Measurements from ENCODE around the gene ADAMTS17. TPM values are rescaled to one million over a fixed set of nuclear protein-coding genes. Genes with fewer than 3 reads are reported as not detected.

Gene ADAMTS17
- total and polyA plus RNA-seq, 9 of the 15 experiments (the other 6 are each of a cell fraction or from before 2014, with no cell fraction given), result 0.01 to 0.14 (median 0.07) TPM; not detected in 6

DNA sequence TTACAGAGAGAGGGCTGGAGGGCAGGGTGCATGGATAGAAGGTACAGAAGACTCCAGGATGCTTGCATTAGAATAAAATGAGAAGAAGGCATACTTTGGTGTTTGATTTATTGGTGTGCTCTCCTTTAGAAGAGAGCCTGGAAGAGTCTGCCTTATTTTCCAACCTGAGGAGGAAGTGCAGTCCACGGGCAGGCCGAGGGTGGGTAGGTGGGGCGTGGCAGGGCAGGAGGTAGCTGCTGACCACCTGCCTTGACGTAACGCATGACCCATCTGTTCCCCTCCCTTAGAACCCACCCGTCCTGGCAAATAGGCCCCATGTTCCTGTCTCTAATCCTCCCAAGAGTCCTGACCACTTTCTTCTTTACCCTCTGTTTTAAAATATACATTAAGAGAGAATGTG, 386.2 kb downstream of the ADAMTS17 start:
- no peak for FAIRE-seq
- WGBS (ENCODE audit: insufficient coverage, low coverage, missing lambda C conversion rate), result 2% methylated on average over 6 of the region's 6 CpGs
- Histone ChIP-seq H3K9me1 (ENCODE audit: control insufficient read depth, insufficient read depth, low read length) (no peaks in the 10 kb centered on the region), H4K20me1 (replicated peaks; ENCODE audit: control insufficient read depth, insufficient read depth, low read length) (no peaks in the 10 kb centered on the region), H3K79me2 (ENCODE audit: control insufficient read depth, insufficient read depth, low read length) (no peaks in the 10 kb centered on the region), H3K4me2 (ENCODE audit: insufficient read depth, low read length) (no peak overlapping the region), H3K27ac (ENCODE audit: extremely low read depth, low read depth, low read length) (no peak overlapping the region), H3K9ac (ENCODE audit: insufficient read depth in 1 of 2, low read depth in 2 of 2, low read length in 2 of 2) (no peak overlapping the region), H3K4me1 (replicated peaks in 1 of 2; ENCODE audit: control insufficient read depth in 2 of 2, insufficient read depth in 2 of 2, low read length in 2 of 2) (no peaks in the 10 kb centered on the region), H2AFZ (ENCODE audit: low read depth, low read length) (no peak overlapping the region), H3K9me3 (replicated peaks; ENCODE audit: control insufficient read depth, insufficient read depth, low read depth, low read length) (no peaks in the 10 kb centered on the region), H3K27me3 (ENCODE audit: control insufficient read depth in 2 of 2, insufficient read depth in 2 of 2, low read length in 2 of 2) (0 out of 5 replicates have a peak, but pooled peaks cover 0 to 3% of the 10 kb centered on the region in 2 experiments), H3K36me3 (ENCODE audit: control insufficient read depth, insufficient read depth, low read length) (no peaks in the 10 kb centered on the region), H3K4me3 (no peak overlapping the region)
- no peak for DNase-seq (ENCODE audit: extremely low read depth in 1 of 4, low spot score in 3 of 4)
- ATAC-seq, result no peak
- CTCF ChIA-PET (ENCODE audit: low intra/inter-chr PET ratio), result no interaction called here
- in situ Hi-C loops (cut with MboI), result no loop called here
- intact Hi-C loops (cut with micrococcal nuclease), result loop anchor here (10.0 kb wide), 1 partner anchor 179 kb away; no protein-coding TSS in a partner anchor
- POLR2A ChIA-PET, result no interaction called here
- no TSS peak for BruUV-seq (replicated peaks)
- no peak for TF ChIP-seq ESRRA (IDR thresholded peaks at IDR 0.05; ENCODE audit: borderline replicate concordance, low read depth)
- TF ChIP-seq ILK (tag; IDR thresholded peaks at IDR 0.05; ENCODE audit: borderline replicate concordance, low read depth), result no peak
- no peak for TF ChIP-seq THAP12 (CRISPR knock-in tag; IDR thresholded peaks at IDR 0.05)
- no peak for TF ChIP-seq ZC3H8 (IDR thresholded peaks at IDR 0.05)
- no peak for TF ChIP-seq NFYB (IDR thresholded peaks at IDR 0.05; ENCODE audit: extremely low read depth, insufficient read length)
- no peak for TF ChIP-seq SRSF1 (IDR thresholded peaks at IDR 0.05; ENCODE audit: low read depth, low read length)
- TF ChIP-seq FOS (IDR thresholded peaks at IDR 0.05; ENCODE audit: extremely low read depth, insufficient read length), result no peak
- TF ChIP-seq SMAD4 (CRISPR knock-in tag; conservative IDR thresholded peaks at IDR 0.05), result no peak
- no peak for TF ChIP-seq ZNF609 (CRISPR knock-in tag; IDR thresholded peaks at IDR 0.05; ENCODE audit: borderline replicate concordance)
- TF ChIP-seq BRD4 (IDR thresholded peaks at IDR 0.05), result no peak
- no peak for TF ChIP-seq E2F1 (CRISPR knock-in tag; IDR thresholded peaks at IDR 0.05)
- no peak for TF ChIP-seq SRSF7 (optimal IDR thresholded peaks at IDR 0.05; ENCODE audit: low read depth, low read length)
- TF ChIP-seq CBX1 (IDR thresholded peaks at IDR 0.05; ENCODE audit: low read depth), result no peak
- TF ChIP-seq HBP1 (CRISPR knock-in tag; IDR thresholded peaks at IDR 0.05), result no peak
